ENCODE data around the gene VWA8. TPM values are rescaled to one million over a fixed set of nuclear protein-coding genes. Genes with fewer than 3 reads are reported as not detected.
A peak's percentile ranks its signal among the peaks of the same experiment; 100 is the strongest.
"Not testable (repeated sequence)": the region's sequence is repeated elsewhere in the genome, so short reads cannot be mapped to it uniquely, and the experiment has no call there.

The VWA8 gene
- total RNA-seq, 3 donors from 2014 or later, result 18.4 to 43.5 (median 34.7) TPM

DNA sequence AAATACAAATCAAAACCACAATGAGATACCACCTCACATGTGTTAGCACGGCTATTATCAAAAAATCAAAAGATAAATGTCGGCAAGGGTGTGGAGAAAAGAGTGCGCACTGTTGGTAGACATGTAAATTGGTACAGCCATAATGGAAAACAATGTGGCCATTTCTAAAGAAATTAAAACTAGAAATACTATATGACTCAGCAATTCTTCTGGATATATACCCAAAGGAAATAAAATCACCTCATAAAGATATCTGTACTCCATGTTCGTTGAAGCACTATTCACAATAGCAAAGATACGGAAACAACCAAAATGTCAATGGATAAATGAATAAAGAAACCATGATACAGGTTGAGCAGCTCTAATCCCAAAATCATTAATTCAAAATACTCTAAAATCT, 30.8 kb downstream of the VWA8 start:
- TF ChIP-seq POLR2AphosphoS5 (IDR thresholded peaks at IDR 0.05), result no peak
- no peak for TF ChIP-seq POLR2A (IDR thresholded peaks at IDR 0.05)
- TF ChIP-seq, protein P1, sequence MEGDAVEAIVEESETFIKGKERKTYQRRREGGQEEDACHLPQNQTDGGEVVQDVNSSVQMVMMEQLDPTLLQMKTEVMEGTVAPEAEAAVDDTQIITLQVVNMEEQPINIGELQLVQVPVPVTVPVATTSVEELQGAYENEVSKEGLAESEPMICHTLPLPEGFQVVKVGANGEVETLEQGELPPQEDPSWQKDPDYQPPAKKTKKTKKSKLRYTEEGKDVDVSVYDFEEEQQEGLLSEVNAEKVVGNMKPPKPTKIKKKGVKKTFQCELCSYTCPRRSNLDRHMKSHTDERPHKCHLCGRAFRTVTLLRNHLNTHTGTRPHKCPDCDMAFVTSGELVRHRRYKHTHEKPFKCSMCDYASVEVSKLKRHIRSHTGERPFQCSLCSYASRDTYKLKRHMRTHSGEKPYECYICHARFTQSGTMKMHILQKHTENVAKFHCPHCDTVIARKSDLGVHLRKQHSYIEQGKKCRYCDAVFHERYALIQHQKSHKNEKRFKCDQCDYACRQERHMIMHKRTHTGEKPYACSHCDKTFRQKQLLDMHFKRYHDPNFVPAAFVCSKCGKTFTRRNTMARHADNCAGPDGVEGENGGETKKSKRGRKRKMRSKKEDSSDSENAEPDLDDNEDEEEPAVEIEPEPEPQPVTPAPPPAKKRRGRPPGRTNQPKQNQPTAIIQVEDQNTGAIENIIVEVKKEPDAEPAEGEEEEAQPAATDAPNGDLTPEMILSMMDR (IDR thresholded peaks at IDR 0.05), result no peak
- intact Hi-C loops (cut with DNase I; ENCODE audit: low total_unique reads), result no loop called here
- peaks cover 0 to 7% of the 10 kb centered on the region in 2 donors for H3K9me3 ChIP-seq
- no peak for DNase-seq (ENCODE audit: low spot score in 2 of 2)
- H3K4me1 ChIP-seq, result no peaks in the 10 kb centered on the region
- no peak overlapping the region for H3K4me3 ChIP-seq
- H3K27me3 ChIP-seq, result no peaks in the 10 kb centered on the region
- H3K36me3 ChIP-seq, result no peaks in the 10 kb centered on the region
- H3K27ac ChIP-seq, result no peak overlapping the region

DNA sequence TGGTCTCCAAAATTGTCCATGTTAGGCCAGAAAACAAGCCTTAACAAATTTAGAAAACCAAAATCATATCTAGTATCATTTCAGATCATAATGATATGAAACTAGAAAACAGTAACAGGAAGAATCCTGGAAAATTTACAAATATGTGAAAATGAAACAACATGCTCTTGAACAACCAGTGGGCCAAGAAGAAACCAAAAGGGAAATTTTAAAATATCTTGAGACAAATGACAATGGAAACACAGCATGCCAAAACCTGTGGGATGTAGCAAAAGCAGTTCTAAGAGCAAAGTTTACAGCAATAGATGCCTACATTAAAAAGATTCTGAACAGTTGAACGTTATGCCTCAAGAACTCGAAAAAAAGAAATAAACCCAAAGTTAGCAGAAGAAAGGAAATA, 32.6 kb downstream of the VWA8 start:
- intact Hi-C loops (cut with DNase I; ENCODE audit: low total_unique reads), result no loop called here
- Histone ChIP-seq H3K36me3 (no peaks in the 10 kb centered on the region), H3K27me3 (no peaks in the 10 kb centered on the region), H3K27ac (no peak overlapping the region), H3K4me1 (no peaks in the 10 kb centered on the region), H3K9me3 (peaks cover 0 to 22% of the 10 kb centered on the region in 2 donors), H3K4me3 (peak overlapping the region in 1 of 3 donors; percentile 7)
- TF ChIP-seq POLR2A (IDR thresholded peaks at IDR 0.05), result no peak
- TF ChIP-seq POLR2AphosphoS5 (IDR thresholded peaks at IDR 0.05), result no peak
- TF ChIP-seq, protein P1 (IDR thresholded peaks at IDR 0.05), result no peak
- no peak for DNase-seq (ENCODE audit: low spot score in 2 of 2)

DNA sequence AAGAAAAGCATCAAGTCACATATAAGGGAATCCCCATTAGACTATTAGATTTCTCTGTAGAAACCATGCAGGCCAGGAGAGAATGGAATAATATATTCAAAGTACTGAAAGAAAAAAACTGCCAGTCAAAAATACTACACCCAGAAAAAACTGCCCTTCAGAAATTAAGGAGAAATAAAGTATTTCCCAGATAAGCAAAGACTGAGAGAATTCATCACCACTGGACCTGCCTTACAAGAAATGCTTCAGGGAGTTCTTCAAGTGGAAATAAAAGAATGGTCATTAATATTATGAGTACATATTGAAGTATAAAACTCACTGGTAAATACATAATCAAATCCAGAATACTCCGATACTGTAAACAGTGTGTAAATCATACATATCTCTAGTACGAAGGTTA, 35.9 kb downstream of the VWA8 start:
- Histone ChIP-seq H3K36me3 (no peaks in the 10 kb centered on the region), H3K4me3 (no peak overlapping the region), H3K9me3 (peaks cover 0 to 22% of the 10 kb centered on the region in 2 donors), H3K4me1 (no peaks in the 10 kb centered on the region), H3K27ac (no peak overlapping the region), H3K27me3 (no peaks in the 10 kb centered on the region)
- no peak for DNase-seq (ENCODE audit: low spot score in 2 of 2)
- intact Hi-C loops (cut with DNase I; ENCODE audit: low total_unique reads), result no loop called here
- TF ChIP-seq, protein P1 (IDR thresholded peaks at IDR 0.05), result no peak
- TF ChIP-seq POLR2AphosphoS5 (IDR thresholded peaks at IDR 0.05) (no peak), POLR2A (IDR thresholded peaks at IDR 0.05) (no peak)

DNA sequence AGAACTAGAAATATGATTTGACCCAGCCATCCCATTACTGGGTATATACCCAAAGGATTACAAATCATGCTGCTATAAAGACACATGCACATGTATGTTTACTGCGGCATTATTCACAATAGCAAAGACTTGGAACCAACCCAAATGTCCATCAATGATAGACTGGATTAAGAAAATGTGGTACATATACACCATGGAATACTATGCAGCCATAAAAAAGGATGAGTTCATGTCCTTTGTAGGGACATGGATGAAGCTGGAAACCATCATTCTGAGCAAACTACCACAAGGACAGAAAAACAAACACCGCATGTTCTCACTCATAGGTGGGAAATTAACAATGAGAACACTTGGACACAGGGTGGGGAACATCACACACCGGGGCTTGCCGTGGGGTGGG, 38.0 kb downstream of the VWA8 start:
- peaks cover 0 to 22% of the 10 kb centered on the region in 2 donors for H3K9me3 ChIP-seq
- H3K36me3 ChIP-seq; intact Hi-C loops (cut with DNase I; ENCODE audit: low total_unique reads); H3K27ac ChIP-seq; H3K4me1 ChIP-seq; DNase-seq (ENCODE audit: low spot score in 2 of 2); H3K27me3 ChIP-seq; H3K4me3 ChIP-seq: not testable (repeated sequence)

DNA sequence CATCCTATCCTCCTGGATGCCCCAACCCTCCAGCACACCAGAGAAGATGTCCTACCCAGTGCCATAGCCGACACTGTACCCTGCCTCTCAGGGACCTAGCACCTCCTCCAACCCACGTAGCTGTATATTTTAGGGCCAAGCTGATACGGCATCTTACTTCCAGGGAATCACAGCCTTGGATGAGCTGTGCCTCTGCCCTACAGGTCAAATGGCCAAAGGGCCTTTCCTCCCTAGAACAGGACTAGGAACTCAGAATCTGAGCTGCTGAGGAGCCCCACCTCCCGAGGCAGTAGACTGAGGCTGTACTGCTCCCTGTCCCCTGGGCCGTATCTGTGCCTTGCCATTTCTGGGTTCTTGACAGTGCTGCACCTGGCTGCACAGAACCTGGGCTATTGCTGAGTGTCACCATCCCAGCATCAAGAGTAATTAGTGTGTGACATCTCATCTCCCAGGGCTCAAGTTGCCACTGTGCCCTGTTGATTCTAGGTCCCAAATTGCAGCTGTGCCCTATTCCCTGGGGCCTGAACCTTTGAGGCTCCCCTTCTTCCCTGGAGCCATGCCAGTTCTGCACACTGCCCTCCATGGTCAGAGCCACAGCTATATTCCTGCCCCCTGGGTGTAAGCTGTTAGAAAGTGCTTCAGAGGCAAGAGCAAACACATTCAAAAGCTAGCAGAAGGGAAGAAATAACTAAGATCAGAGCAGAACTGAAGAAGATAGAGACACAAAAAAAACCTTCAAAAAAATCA, 41.0 kb downstream of the VWA8 start:
- Histone ChIP-seq H3K36me3 (no peaks in the 10 kb centered on the region), H3K27me3 (no peaks in the 10 kb centered on the region), H3K9me3 (peaks cover 0 to 13% of the 10 kb centered on the region in 2 donors), H3K27ac (no peak overlapping the region), H3K4me1 (no peaks in the 10 kb centered on the region), H3K4me3 (no peak overlapping the region)
- TF ChIP-seq, protein P1 (IDR thresholded peaks at IDR 0.05), result no peak
- no peak for TF ChIP-seq POLR2A (IDR thresholded peaks at IDR 0.05)
- intact Hi-C loops (cut with DNase I; ENCODE audit: low total_unique reads), result no loop called here
- DNase-seq (ENCODE audit: low spot score in 2 of 2), result no peak

Measured in breast epithelium (tissue), 4 donors.